ENCODE results near the gene AS3MT. TPM values are rescaled to one million over a fixed set of nuclear protein-coding genes. Genes with fewer than 3 reads are reported as not detected.
"Not testable (repeated sequence)": the region's sequence is repeated elsewhere in the genome, so short reads cannot be mapped to it uniquely, and the experiment has no call there.

The AS3MT gene
- total RNA-seq, 2 donors from 2014 or later: 5.6 to 6.2 TPM

DNA sequence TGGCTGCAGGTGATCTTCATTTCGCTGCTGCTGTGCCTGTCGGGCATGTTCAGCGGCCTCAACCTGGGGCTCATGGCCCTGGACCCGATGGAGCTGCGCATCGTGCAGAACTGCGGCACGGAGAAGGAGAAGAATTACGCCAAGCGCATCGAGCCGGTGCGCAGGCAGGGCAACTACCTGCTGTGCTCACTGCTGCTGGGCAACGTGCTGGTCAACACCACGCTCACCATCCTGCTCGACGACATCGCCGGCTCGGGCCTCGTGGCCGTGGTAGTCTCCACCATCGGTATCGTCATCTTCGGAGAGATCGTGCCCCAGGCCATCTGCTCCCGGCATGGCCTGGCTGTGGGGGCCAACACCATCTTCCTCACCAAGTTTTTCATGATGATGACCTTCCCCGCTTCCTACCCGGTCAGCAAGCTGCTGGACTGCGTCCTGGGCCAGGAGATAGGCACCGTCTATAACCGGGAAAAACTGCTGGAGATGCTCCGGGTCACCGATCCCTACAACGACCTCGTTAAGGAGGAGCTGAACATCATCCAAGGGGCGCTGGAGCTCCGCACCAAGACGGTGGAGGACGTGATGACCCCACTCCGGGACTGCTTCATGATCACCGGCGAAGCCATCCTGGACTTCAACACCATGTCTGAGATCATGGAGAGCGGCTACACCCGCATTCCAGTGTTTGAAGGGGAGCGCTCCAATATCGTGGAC, 50.1 kb downstream of the AS3MT start:
- ATAC-seq (ENCODE audit: insufficient number of reproducible peaks, low FRiP score, low read depth) (no peak), DNase-seq (ENCODE audit: low spot score) (no peak)
- TF ChIP-seq, protein P1, sequence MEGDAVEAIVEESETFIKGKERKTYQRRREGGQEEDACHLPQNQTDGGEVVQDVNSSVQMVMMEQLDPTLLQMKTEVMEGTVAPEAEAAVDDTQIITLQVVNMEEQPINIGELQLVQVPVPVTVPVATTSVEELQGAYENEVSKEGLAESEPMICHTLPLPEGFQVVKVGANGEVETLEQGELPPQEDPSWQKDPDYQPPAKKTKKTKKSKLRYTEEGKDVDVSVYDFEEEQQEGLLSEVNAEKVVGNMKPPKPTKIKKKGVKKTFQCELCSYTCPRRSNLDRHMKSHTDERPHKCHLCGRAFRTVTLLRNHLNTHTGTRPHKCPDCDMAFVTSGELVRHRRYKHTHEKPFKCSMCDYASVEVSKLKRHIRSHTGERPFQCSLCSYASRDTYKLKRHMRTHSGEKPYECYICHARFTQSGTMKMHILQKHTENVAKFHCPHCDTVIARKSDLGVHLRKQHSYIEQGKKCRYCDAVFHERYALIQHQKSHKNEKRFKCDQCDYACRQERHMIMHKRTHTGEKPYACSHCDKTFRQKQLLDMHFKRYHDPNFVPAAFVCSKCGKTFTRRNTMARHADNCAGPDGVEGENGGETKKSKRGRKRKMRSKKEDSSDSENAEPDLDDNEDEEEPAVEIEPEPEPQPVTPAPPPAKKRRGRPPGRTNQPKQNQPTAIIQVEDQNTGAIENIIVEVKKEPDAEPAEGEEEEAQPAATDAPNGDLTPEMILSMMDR (IDR thresholded peaks at IDR 0.05): no peak
- H3K27me3 ChIP-seq (replicated peaks; ENCODE audit: insufficient read depth): no peaks in the 10 kb centered on the region
- H3K9me3 ChIP-seq: no peaks in the 10 kb centered on the region
- H3K36me3 ChIP-seq: no peaks in the 10 kb centered on the region
- peak overlapping the region in 1 of 2 donors; percentile 82 for H3K27ac ChIP-seq
- peak overlapping the region; percentile 86 for H3K4me3 ChIP-seq
- peaks cover 4 to 49% of the 10 kb centered on the region in 2 donors for H3K4me1 ChIP-seq (ENCODE audit: control insufficient read depth in 1 of 2, low read depth in 2 of 2)

DNA sequence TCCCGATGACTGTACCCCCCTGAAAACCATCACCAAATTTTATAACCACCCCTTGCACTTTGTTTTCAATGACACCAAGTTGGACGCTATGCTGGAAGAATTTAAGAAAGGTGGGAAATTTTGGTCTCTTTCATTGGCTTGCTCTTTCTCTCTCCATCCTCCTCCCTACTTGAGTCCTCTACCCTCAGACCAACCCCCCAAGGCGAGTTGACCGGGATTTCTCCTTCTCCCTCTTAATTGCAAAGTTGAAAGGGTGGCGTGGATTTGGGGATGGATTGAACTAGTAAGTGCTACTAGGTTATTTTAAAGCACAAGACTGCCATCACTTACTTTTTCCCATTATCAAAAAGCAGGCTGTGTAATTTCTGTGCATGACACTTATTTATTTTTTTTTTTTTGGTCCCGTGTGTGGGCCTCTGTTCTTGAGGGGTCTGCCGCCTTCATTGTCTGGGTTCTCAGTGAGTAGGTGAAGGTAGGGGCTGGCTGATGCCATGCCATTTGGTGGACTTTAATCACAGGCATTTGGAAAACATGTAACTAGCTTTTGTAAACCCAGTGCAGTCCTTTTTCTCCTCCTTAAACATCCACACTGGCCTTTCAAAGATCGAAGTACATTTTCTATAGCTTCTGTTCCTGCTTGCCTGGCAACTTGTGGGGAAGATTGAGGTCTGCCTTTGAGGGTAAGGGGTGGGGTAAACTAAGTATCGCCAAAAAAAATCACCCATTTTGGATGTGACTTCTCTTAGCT, 50.9 kb downstream of the AS3MT start:
- ATAC-seq (ENCODE audit: insufficient number of reproducible peaks, low FRiP score, low read depth): no peak
- H3K4me1 ChIP-seq (ENCODE audit: control insufficient read depth in 1 of 2, low read depth in 2 of 2): peaks cover 4 to 55% of the 10 kb centered on the region in 2 donors

DNA sequence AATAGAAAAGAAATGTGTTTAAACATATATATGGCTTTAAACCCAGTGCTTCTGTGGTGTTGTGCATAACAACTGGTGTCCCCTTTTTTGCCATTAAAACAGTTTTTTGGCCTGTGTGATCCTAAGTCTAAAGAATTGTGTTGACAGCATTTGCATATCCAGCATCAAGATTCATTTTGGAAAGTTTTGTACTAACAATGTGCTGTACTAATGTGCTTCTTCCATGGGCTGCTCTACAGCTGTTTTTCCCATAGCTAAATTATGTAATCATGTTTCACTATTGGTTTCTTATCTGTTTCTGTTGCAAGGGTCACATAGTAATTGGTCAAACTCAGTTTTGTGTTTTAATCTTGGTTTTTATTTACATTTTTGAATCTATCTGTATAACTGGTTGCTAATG, 54.3 kb downstream of the AS3MT start:
- TF ChIP-seq, protein P1 (IDR thresholded peaks at IDR 0.05): no peak
- ATAC-seq (ENCODE audit: insufficient number of reproducible peaks, low FRiP score, low read depth): no peak

More for the DNA sequence above, 50.9 kb downstream of the AS3MT start:
- DNase-seq (ENCODE audit: low spot score): no peak
- H3K9me3 ChIP-seq: no peaks in the 10 kb centered on the region
- no peaks in the 10 kb centered on the region for H3K36me3 ChIP-seq
- no peak overlapping the region for H3K27ac ChIP-seq
- peak overlapping the region; percentile 86 for H3K4me3 ChIP-seq
- H3K27me3 ChIP-seq (replicated peaks; ENCODE audit: insufficient read depth): no peaks in the 10 kb centered on the region
- TF ChIP-seq, protein P1 (IDR thresholded peaks at IDR 0.05): no peak

DNA sequence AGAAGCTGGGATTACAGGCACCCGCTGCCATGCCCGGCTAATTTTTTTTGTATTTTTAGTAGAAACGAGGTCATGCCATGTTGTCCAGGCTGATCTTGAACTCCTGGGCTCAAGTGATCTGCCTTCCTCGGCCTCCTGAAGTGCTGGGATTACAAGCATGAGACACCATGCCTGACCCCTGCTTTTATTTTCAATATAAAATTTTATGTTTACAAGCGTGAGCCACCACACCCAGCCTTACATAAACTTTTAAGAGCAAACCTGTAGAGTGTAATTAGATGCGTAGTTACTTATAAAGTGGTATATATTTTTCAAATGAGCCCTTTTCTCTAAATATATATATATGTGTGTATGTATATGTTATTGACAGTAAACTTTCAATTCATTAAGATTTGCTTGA, 57.6 kb downstream of the AS3MT start:
- Histone ChIP-seq H3K27me3 (replicated peaks; ENCODE audit: insufficient read depth) (no peaks in the 10 kb centered on the region), H3K36me3 (peaks cover 2% of the 10 kb centered on the region), H3K4me3 (no peak overlapping the region), H3K4me1 (ENCODE audit: control insufficient read depth in 1 of 2, low read depth in 2 of 2) (peaks cover 13 to 43% of the 10 kb centered on the region in 2 donors), H3K9me3 (no peaks in the 10 kb centered on the region), H3K27ac (no peak overlapping the region)
- ATAC-seq (ENCODE audit: insufficient number of reproducible peaks, low FRiP score, low read depth): no peak
- TF ChIP-seq, protein P1 (IDR thresholded peaks at IDR 0.05): no peak
- no peak for DNase-seq (ENCODE audit: low spot score)

More for the DNA sequence above, 54.3 kb downstream of the AS3MT start:
- Histone ChIP-seq H3K4me1 (ENCODE audit: control insufficient read depth in 1 of 2, low read depth in 2 of 2) (peaks cover 7 to 48% of the 10 kb centered on the region in 2 donors), H3K9me3 (no peaks in the 10 kb centered on the region), H3K27me3 (replicated peaks; ENCODE audit: insufficient read depth) (no peaks in the 10 kb centered on the region), H3K4me3 (peak overlapping the region; percentile 9), H3K36me3 (peaks cover 2% of the 10 kb centered on the region), H3K27ac (no peak overlapping the region)
- no peak for DNase-seq (ENCODE audit: low spot score)

DNA sequence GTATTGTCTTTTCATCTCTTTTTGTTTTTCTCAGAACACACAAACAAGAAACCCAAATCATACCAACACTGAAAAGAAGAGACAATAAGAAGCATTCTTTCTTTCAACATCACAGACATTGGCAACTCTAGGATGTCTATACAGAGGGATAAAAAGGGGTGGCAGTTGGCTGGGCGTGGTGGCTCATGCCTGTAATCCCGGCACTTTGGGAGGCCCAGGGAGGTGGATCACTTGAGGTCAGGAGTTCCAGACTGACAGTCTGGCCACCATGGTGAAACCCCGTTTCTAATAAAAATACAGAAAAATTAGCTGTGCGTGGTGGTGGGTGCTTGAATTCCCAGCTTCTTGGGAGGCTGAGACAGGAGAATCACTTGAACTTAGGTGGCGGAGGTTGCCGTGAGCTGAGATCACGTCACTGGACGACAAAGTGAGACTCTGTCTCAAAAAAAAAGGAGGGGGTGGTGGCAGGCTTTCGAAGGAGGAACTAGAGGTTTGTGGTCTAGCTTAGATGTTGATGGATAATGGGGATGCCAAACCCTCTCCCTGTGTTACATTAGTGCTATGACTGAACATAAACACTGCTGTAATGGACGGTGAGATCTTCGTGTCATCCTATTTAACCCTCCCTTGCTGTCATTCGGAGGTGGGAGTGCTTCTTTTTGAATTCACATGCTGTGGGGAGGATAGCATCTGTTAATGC, 58.2 kb downstream of the AS3MT start:
- Histone ChIP-seq H3K9me3 (no peaks in the 10 kb centered on the region), H3K4me1 (ENCODE audit: control insufficient read depth in 1 of 2, low read depth in 2 of 2) (peaks cover 13 to 38% of the 10 kb centered on the region in 2 donors), H3K4me3 (no peak overlapping the region), H3K27ac (no peak overlapping the region), H3K27me3 (replicated peaks; ENCODE audit: insufficient read depth) (no peaks in the 10 kb centered on the region), H3K36me3 (peaks cover 2% of the 10 kb centered on the region)
- TF ChIP-seq, protein P1 (IDR thresholded peaks at IDR 0.05): no peak
- DNase-seq (ENCODE audit: low spot score): no peak
- no peak for ATAC-seq (ENCODE audit: insufficient number of reproducible peaks, low FRiP score, low read depth)

DNA sequence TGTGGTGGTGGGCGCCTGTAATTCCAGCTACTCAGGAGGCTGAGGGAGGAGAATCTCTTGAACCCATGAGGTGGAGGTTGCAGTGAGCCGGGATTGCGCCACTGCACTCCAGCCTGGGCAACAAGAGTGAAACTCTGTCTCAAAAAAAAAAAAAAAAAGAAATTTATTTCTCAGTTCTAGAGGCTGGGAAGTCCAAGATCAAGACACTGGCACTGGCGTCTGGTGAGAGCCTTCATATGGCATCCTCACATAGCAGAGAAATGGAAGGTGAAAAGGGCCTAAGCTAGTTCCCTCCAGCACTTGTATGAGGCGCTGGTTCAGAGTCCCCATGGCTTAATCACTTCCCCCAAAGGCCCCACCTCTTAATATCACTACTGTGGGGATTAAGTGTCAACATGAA, 59.2 kb downstream of the AS3MT start:
- ATAC-seq (ENCODE audit: insufficient number of reproducible peaks, low FRiP score, low read depth); H3K4me3 ChIP-seq; DNase-seq (ENCODE audit: low spot score); H3K27ac ChIP-seq; H3K27me3 ChIP-seq (replicated peaks; ENCODE audit: insufficient read depth); H3K36me3 ChIP-seq; H3K9me3 ChIP-seq: not testable (repeated sequence)
- peaks cover 9 to 28% of the 10 kb centered on the region in 2 donors for H3K4me1 ChIP-seq (ENCODE audit: control insufficient read depth in 1 of 2, low read depth in 2 of 2)

Measured in thoracic aorta (tissue), 2 donors.